C4-2B (cell line): ENCODE results near the gene MIGA2.

Experiments
- CTCF ChIP-seq: fragments of 450-650 bp; conservative IDR thresholded peaks from 2 replicates; pipeline ENCODE4 v1.5.1; 2017; ENCODE audit warnings: mild to moderate bottlenecking
- ZFX ChIP-seq: fragments of 450-650 bp; IDR thresholded peaks from 2 replicates; pipeline ENCODE4 v1.6.1; 2017

DNA sequence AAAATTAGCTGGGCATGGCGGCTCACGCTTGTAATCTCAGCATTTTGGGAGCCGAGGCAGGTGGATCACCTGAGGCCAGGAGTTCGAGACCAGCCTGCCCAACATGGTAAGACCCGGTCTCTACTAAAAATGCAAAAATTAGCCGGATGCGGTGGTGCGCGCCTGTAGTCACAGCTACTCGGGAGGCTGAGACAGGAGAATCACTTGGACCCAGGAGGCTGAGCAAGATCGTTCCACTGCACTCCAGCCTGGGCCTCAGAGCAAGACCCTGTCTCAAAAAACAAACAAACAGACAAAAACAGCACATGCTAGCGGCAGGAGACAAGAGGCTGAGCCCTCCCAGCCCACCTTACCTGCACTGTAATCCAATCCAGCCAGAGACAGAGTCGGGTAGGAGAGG, 43.4 kb downstream of the MIGA2 start:
- no peak for TF ChIP-seq CTCF
- no peak for TF ChIP-seq ZFX
